ENCODE results near the gene PTGS2.

DNA sequence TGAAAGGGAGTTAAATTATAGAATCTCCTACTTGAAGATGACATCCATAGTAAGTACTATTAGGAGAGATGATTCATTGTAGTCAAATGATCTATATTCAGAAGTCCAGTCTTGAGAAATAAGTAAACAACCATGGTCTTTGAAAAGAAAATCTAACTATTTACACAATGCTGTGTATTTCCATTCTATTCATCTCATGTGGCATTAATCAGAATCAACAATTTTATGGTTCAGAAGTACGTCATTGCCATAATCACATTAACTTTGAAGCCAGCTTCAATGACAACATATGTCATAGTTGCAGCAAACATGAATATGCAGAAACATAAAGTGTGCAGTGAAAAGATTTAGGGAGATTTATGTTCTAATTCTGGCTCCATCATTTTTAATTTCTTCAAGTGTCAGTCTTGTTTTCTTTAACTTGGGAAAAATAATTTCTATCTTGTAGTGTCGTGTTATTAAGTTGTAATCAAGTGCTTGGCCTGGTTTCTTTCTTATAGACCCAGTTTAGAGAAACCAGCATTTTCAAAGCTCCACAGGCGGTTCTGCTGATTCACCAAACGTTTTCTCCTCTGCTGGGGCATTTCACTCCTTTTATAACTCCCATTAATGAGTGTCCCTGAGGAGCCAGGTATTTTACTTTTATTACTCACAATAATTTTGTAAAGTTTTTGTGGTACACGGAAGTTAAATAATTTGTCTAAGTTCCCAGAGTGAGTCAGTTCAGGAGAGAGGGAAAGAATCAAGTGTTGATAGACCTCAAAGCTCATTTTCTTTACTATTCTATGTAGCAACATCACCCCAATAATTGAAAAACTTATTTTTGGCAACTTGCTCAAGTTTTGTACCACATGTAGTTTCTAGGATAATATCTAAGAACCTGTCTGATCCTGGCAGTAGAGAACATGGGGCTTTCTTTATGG lies 35.9 kb upstream of the PTGS2 start:
- TF ChIP-seq, protein P1, sequence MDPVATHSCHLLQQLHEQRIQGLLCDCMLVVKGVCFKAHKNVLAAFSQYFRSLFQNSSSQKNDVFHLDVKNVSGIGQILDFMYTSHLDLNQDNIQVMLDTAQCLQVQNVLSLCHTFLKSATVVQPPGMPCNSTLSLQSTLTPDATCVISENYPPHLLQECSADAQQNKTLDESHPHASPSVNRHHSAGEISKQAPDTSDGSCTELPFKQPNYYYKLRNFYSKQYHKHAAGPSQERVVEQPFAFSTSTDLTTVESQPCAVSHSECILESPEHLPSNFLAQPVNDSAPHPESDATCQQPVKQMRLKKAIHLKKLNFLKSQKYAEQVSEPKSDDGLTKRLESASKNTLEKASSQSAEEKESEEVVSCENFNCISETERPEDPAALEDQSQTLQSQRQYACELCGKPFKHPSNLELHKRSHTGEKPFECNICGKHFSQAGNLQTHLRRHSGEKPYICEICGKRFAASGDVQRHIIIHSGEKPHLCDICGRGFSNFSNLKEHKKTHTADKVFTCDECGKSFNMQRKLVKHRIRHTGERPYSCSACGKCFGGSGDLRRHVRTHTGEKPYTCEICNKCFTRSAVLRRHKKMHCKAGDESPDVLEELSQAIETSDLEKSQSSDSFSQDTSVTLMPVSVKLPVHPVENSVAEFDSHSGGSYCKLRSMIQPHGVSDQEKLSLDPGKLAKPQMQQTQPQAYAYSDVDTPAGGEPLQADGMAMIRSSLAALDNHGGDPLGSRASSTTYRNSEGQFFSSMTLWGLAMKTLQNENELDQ (CRISPR knock-in tag; IDR thresholded peaks at IDR 0.05; ENCODE audit: borderline replicate concordance) = no peak
- no peak for TF ChIP-seq TAF1 (IDR thresholded peaks at IDR 0.05; ENCODE audit: control insufficient read depth, extremely low read depth, insufficient read depth, low read length, severe bottlenecking)
- no peak for TF ChIP-seq ETV6 (IDR thresholded peaks at IDR 0.05; ENCODE audit: borderline replicate concordance in 1 of 2, low read depth in 2 of 2, low read length in 1 of 2)
- no peak for TF ChIP-seq ETV6 (CRISPR knock-in tag; IDR thresholded peaks at IDR 0.05; ENCODE audit: borderline replicate concordance)
